Glomerular endothelial cell (primary cell): ENCODE data around the gene ABCB6. TPM values are rescaled to one million over a fixed set of nuclear protein-coding genes. Genes with fewer than 3 reads are reported as not detected.
"Not testable (repeated sequence)": the region's sequence is repeated elsewhere in the genome, so short reads cannot be mapped to it uniquely, and the experiment has no call there.

Source experiments
- DNase-seq: peaks from one replicate; pipeline ENCODE4 v3.0.0-alpha.2; 2011; ENCODE audit warnings: low read depth, low spot score; ENCODE audit errors: extremely low read depth
- total RNA-seq: library from RNA; depleted of rRNA; stranded (reverse); fragments of >200 nt; gene quantifications from 2 replicates; pipeline ENCODE4 v1.2.3, GENCODE V29; 2015

The ABCB6 gene
- total RNA-seq = 11.8 and 17.8 TPM in 2 replicates

DNA sequence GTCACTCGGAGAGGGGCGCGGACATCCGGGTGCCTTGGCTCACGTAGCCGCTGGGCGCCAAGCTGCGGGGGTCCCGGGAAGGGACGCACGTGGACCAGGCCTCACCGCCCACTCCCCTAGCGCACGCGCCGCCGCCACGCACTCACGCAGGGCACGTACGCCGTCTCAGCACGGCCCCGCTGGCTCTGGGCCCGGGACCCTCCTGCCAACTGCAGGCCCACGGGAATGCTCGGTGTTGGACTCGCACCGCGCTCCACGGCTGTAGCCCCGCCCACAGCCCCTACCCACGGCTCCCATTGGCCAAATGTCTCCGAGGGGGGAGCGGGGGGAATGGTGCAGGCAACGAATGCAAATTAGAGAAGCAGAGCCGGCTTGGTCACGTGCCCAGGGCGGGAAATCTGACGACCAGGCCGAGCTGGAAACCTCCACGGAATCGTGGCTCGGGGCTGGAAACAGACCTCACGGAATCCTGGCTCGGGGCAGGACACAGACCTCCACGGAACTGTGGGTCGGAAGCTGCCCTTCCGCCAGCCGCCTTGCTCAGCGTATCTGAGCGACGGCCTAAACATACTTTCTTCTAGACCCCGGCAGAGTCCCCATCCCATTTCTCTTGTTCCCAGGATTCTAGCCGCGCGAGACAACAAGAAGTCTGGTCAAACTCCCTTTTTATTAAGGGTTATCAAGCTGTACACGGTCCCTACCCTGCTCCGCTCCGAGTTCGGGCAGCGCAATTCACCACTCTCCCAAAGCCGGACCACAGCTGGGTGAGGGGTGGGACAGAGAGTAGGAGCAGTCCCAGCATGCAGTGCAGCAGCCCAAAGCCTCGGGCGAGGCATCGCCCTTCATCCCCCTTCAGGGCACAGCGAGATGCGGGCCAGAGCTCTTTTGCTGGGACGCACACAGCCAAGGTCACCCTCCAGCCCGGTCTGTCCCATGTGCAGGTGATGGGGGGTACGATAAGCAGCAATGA lies at the start of gene ABCB6:
Gene ABCB6 (minus strand): TSS at position 227 of the 970 bp plus-strand sequence. CDS start 285 bp downstream, outside the sequence.
- DNase-seq = no peak

- no peak for DNase-seq
These were observed 49.5 kb upstream of the ABCB6 start for GRCh38 chr2:219268294-219268693.

GRCh38 chr2:219266886-219267285 lies 48.1 kb upstream of the ABCB6 start:
- DNase-seq = no peak

- no peak for DNase-seq
These were observed 47.5 kb upstream of the ABCB6 start for GRCh38 chr2:219266232-219266631.

GRCh38 chr2:219261024-219261855 lies 42.5 kb upstream of the ABCB6 start:
- DNase-seq = no peak

DNA sequence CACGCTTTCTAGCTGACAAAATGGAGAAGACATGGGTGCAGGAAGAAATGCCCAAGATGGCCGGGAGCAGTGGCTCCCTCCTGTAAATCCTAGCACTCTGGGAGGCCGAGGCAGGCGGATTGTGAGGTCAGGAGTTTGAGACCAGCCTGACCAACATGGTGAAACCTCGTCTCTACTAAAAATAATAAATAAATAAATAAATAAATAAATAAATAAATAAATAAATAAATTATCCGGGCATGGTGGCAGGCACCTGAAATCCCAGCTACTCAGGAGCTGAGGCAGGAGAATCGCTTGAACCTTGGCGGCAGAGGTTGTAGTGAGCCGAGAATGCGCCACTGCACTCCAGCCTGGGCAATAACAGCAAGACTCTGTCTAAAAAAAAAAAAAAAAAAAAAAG lies 40.2 kb upstream of the ABCB6 start:
- not testable (repeated sequence) for DNase-seq

DNA sequence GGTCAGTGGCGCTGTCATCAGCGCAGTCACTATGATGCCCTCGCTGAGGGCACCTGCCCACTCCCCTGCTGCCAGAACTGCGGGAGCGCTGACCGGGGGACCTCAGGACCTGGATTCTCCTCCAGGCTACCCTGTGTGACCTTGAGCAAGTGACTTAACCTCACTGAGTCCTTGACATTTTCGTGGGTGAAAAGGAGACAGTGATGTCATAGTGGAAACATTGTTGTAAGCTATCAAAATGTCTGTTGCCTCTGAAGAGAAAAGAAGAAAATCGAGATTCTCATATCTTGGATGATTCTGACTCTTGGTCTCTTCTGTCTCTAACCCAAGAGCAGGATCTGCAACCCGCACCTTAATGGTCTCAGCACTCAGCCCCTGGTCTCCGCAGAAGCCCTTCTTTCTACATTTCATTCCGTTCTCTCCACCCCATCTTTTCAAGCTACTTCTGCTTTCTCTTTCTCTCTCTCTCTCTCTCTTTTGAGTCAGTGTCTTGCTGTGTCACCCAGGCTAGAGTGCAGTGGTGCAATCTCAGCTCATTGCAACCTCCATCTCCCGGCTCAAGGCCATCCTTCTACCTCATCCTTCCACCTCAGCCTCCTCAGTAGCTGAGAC lies 35.9 kb upstream of the ABCB6 start:
- DNase-seq = no peak

GRCh38 chr2:219253753-219254589 lies 35.2 kb upstream of the ABCB6 start, which contains the start of gene TUBA4A:
TSS of gene TUBA4A (minus strand) at chr2:219253918. CDS start at chr2:219253858, 60 bp downstream.
- DNase-seq = no peak

DNA sequence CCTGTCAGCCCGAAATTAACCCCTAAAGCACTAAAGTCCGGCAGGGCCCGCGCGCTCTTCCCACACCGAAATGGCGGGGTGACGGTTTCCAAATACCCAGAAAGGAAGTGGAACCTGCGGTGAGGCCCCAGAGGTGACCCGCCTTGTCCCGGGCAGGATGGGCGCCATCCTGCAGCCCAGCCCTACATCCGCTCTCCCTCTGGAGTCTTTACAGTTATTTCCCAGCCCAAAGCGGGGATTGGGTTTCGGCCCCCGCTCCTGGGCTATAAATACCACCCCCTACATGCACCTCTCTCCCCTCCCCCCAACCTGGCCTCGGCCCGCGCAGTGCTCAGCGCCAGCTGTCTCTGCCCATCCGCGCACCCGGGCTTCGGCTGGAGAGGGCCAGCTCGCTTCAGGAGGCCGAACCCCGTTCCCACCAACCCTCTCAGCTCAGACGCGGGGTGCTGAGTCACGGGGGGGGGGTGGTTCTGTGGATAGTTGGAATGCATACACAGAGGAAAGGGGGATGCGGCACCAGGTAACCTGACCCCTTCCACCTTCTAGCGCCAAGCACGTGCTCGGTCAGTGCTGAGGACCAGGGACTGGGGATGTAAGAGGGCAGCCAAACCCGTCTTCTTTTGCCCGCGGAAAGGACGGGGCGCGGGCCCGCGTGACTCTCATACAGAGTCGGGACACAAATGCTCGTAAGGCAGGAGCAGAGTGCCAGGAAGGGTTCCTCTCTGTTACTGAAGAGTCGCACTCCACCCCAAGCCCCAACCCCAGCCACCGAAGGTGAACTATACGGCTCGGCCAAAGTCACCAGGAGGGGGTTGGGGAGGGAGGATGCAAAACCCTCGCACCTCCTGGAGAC lies 34.4 kb upstream of the ABCB6 start, which contains the start of gene TUBA4B:
Gene TUBA4B (plus strand): TSS at position 344 of the 853 bp plus-strand sequence. CDS start 165 bp downstream, at position 509.
- DNase-seq = no peak

DNA sequence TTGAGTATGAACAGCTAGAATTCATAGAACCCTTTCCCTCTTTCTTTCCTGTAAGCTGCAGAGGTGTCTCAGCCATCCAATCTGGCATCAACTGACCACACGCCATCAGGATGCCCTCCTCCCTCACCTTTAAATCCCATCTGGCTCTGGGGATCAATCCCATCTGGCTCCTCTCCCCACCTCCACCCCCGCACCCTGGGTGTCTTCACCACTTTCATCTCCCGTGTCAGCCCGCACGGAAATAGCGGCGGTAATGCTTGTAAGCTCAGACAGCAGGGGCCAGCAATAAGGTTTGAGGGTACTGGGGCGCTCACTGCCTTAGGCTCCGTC lies 33.8 kb upstream of the ABCB6 start:
- no peak for DNase-seq

GRCh38 chr2:219252084-219252483 lies 33.3 kb upstream of the ABCB6 start:
- no peak for DNase-seq

DNA sequence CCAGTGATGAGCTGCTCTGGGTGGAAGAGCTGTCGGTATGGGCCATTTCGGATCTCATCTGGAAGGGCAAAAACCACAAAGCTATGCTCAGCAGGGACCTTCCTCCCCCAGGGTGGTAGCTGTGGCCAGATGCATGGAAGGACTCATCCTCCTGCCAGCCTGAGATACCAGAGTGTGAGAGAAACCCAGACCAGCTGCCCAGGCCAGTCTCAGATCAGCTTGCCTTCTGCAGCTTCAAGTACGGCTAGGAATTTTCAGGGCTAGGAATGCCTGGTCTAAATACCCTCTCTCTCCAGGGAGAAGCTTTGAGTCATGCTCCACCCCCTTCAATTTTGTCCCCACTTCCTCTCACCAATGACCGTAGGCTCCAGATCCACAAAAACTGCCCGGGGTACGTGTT lies 32.9 kb upstream of the ABCB6 start:
- DNase-seq = no peak

- DNase-seq = no peak
These were observed 31.5 kb upstream of the ABCB6 start for GRCh38 chr2:219250049-219250781.

DNA sequence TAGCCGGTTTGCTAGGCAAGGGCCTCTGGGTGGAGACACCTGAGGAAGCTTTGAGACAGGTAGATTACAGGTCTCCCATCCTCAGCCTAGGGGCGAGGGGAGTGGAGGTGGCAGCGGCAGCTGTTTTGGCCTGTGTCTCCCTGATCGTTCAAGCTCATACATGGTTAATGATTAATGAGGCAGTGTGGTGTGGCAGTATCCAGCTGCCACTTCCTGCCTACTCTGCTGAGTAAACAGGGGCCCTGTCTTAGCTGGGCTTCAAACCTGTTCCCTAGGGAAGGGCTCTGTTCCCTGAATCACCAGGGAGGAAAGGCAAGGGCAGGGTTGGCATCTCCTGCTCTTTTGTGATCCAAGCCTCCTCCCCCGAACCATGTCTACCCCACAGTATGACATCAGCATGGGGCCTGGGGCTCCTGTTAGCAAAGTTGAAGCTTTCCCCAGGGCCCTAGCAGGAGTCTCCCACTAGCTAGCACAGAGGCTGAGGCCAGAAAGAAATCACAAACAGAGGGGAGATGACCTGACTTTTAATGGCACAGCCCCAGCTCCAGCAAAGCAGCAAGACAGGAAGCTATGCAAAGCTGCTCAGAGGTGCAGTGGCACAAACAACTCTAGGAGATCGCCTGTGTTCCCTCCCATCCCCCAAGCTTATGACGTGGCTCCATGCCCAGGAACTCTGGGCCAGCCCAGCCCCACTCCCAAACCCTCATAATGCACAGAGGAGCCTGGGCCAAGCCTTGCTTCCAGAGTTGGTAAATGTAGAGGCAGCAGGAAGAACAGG lies 30.6 kb upstream of the ABCB6 start:
- DNase-seq = peak; percentile 58

GRCh38 chr2:219248845-219249202 lies 30.1 kb upstream of the ABCB6 start:
- DNase-seq = no peak

DNA sequence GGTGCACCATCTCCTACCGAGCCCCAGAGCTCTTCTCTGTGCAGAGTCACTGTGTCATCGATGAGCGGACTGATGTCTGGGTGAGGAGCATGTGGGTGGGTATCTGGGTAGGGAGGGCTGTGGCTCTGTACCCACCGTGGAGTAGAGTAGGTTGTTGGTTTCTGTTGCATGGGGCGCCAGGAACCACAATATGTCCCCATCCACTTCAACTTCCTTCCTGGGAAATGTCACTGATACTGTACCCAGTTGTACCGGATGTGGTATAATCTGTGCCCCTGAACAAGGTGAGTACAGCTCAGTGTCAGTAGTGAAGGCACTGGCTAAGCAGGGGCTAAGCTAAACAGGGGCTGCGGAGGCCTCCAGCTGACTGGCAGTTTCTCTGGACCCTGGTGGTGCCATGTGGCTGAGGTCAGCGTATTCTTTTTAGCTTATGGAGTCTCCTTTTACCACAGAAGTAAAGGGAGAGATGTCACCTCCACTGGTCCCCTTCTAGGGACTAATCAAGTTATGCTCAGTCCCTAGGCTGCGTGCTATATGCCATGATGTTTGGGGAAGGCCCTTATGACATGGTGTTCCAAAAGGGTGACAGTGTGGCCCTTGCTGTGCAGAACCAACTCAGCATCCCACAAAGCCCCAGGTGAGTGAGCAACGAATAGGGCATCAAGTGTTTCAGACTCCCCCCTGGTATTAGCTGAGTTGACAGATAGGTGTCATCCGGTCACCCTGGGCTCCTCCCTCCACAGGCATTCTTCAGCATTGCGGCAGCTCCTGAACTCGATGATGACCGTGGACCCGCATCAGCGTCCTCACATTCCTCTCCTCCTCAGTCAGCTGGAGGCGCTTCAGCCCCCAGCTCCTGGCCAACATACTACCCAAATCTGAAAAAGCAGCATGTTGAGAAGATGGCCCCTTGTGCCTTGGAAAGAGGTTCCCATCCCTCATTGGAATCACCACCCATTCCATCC lies 29.2 kb upstream of the ABCB6 start:
- DNase-seq = no peak

- no peak for DNase-seq
These were observed 27.8 kb upstream of the ABCB6 start for GRCh38 chr2:219246559-219246958.
